NCI-H2171 (cell line): ENCODE data around the gene TTC22.

Source experiments
- DNase-seq: peaks from one replicate; lab custom pipeline; 2025; lab: John Stamatoyannopoulos, UW

Gene TTC22

GRCh38 chr1:54786778-54787177, 14.3 kb downstream of the TTC22 start:
- DNase-seq, result no peak

- DNase-seq, result no peak
Observed at GRCh38 chr1:54784066-54784465, 17.1 kb downstream of the TTC22 start.

- no peak for DNase-seq
Observed at GRCh38 chr1:54782588-54782987, 18.5 kb downstream of the TTC22 start.

GRCh38 chr1:54782156-54782555, 19.0 kb downstream of the TTC22 start:
- DNase-seq, result no peak

GRCh38 chr1:54781023-54781723, 19.9 kb downstream of the TTC22 start:
- no peak for DNase-seq

GRCh38 chr1:54777431-54777830, 23.7 kb downstream of the TTC22 start:
- no peak for DNase-seq

GRCh38 chr1:54777011-54777410, 24.1 kb downstream of the TTC22 start:
- DNase-seq, result no peak

- DNase-seq, result peak; percentile 78
Observed at GRCh38 chr1:54775828-54776721, 25.0 kb downstream of the TTC22 start.

GRCh38 chr1:54774820-54775498, 26.2 kb downstream of the TTC22 start:
- peak; percentile 78 for DNase-seq

GRCh38 chr1:54772951-54773350, 28.2 kb downstream of the TTC22 start:
- DNase-seq, result no peak

GRCh38 chr1:54768093-54768492, 33.0 kb downstream of the TTC22 start:
- no peak for DNase-seq

GRCh38 chr1:54767526-54767925, 33.6 kb downstream of the TTC22 start:
- DNase-seq, result no peak

- DNase-seq, result no peak
Observed at GRCh38 chr1:54766726-54767125, 34.4 kb downstream of the TTC22 start.

- no peak for DNase-seq
Observed at GRCh38 chr1:54764922-54765561, 36.1 kb downstream of the TTC22 start.

GRCh38 chr1:54764133-54764921, 36.8 kb downstream of the TTC22 start, which contains the start of gene PARS2:
TSS of gene PARS2 (minus strand) at chr1:54764523. CDS start at chr1:54759161, 5,362 bp downstream.
- DNase-seq, result peak; percentile 99

GRCh38 chr1:54763816-54764132, 37.3 kb downstream of the TTC22 start:
- no peak for DNase-seq

- no peak for DNase-seq
Observed at GRCh38 chr1:54758678-54759348, 42.3 kb downstream of the TTC22 start.

- no peak for DNase-seq
Observed at GRCh38 chr1:54757833-54758232, 43.3 kb downstream of the TTC22 start.

GRCh38 chr1:54754486-54755285, 46.4 kb downstream of the TTC22 start:
- no peak for DNase-seq

GRCh38 chr1:54754045-54754444, 47.1 kb downstream of the TTC22 start:
- no peak for DNase-seq
